Activated CD4-positive, alpha-beta T cell treated with anti-CD3 and anti-CD28 coated beads, Interleukin-2, Interleukin-4, amounts not matched to agents 100 ng/mL and 50 ng/mL, durations not matched to agents 16 hours and 8 hours (primary cell): ENCODE results near the gene BMPR1B.

ENCODE experiments used
- DNase-seq: peaks from one replicate; pipeline ENCODE4 v3.0.0-alpha.2; 2020; ENCODE audit warnings: low spot score

BMPR1B gene

DNA sequence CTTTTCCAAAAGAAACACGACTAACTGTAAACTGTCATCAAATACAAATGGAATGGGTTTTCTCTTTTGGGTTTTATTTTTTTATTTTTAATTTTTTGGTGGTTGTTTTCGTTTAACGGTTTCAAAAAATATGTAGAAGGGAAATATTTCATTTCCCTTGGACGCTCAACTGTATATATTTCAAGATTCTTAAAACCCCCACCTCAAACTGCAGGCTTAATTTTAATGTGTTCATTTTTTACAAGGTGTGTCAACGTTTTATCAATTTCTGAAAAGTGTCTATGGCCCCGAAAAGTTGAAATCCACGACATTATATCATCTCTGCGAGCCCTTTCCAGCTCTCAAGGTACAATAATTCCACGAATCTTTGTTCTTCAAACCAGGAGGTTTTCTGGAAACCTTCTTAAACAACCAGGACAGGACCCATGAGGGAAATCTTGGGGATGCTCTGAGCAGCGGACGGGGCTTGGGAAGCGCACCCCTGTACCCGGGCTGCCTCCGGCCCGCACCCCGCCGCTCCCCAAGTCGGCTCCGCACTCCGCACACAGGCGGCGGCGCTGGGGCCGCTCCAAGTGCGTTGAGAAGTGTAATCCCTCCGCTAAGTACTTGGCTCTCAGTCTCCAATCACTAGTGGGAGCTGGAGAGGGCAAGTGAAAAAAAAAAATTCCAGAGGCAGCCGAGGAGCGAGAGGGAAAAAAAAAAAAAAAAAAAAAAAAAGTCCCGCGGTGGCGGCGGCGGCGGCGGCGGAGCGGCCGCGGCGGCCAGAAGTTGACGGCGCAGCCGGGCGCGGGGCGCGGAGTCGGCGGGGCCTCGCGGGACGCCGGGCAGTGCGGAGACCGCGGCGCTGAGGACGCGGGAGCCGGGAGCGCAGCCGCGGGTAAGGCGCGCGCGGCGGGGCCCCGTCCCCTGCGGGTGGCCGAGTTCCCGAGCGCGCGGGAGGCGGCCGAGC is at the start of gene BMPR1B:
BMPR1B (plus strand) TSS at position 764 of the 949 bp plus-strand sequence. CDS start 346,470 bp downstream, outside the sequence.
- DNase-seq, result no peak

DNA sequence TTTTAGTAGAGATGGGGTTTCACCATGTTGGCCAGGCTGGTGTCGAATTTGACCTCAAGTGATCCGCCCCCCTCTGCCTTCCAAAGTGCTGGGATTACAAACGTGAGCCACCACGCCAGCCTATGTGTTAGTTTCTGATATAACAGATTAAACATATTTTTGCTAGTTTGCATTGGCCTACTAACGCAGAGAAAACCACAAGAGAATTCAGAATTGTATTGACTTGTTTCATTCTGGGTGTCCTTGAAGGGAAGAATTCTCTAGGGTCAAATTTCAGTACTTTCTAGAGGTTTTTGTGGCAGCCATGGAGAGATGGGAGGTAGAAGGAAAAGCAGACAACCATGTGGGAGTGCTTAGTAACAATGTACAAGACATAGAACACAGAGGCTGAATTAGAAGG is 46.1 kb upstream of the BMPR1B start:
- DNase-seq, result no peak

DNA sequence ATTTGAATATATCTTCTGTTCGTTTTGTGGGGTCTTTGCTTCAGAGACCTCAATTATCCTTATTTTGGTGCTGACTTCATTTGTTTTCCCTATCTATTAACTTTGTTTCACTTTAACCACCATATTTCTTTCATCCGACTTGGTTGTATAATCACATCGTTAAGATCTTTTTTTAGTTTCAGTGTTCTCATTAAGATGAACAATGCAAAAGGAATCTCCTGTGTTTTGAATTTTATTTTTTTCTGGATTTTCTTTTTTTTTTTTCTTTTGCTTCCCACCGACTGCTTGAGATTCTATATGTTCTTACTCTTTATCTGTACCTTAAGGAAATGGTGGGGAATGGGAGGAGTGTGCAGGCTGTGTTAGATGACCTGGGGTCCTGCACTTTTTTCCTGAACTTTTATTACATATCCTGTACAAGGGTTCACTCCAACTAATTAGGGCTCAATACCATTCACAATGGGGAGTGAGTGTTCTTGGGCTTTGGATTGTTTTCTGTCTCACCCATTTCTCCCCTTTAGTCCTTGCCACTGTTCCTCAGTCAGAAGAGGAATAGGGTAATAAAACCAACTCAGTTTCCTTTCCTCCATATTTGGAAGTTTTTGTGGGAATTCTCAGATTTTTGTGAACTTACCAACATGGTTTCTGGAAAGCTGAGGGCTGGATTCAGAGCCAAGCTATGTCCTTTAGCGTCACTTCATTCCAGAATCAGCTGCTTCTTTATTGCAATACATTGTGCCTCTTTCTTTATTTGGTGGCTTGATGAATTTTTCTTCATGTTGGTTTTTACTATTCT is 43.2 kb upstream of the BMPR1B start:
- DNase-seq, result no peak

DNA sequence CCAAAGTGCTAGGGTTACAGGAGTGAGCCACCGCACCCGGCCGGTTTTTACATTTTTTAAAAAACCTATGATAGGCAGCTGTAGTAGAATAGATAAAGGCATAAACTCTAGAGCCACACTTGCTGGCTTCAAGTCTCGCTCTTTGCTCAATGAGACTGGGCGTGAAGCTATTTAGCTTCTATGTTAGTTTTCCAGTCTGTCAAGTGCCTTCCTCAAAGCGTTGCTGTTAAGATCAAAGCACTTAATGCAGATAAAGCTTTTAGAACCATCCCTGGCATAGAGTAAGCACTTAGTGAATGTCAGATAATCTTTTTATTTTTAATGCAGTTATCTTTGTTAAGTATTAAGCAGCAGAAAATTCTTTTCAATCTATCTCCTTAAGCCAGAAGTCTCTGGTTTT is 42.0 kb upstream of the BMPR1B start:
- no peak for DNase-seq

DNA sequence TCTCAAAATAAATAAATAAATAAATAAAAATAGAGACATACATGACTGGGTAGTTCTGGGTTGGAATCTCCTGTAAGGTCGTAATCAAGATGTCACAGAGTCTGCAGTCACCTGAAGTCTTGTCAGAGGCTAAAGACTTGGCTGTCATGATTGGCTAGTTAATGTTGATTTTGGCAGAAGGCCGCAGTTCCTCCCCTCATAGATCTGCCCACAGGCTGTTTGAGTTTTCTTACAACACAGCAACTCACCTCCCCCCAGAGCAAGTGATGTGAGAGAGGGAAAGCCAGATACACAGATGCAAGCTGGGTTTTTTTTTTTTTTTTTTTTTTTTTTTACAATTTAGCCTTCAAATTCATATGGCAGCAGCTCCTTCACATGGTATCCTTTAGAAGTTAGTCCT is 36.4 kb upstream of the BMPR1B start:
- DNase-seq, result no peak

DNA sequence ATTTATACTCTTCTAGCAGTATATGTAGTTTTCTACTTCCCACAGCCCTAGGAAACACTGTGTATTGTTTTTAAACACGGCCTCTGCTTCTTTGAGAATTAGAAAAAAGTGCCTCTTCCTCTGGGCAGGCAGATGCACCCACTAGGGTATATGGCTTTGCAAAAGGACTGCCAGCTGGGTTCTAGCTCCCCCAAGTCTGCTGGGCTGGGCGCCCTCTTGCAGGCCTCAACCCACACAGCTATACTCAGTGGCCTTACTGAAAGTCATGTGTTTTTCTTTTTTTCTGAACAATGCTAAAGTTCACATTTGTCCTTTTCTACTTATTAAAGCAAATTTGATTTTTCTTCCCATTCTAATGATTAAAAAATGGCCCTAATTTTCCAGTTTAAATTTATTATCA is 35.5 kb upstream of the BMPR1B start:
- no peak for DNase-seq

DNA sequence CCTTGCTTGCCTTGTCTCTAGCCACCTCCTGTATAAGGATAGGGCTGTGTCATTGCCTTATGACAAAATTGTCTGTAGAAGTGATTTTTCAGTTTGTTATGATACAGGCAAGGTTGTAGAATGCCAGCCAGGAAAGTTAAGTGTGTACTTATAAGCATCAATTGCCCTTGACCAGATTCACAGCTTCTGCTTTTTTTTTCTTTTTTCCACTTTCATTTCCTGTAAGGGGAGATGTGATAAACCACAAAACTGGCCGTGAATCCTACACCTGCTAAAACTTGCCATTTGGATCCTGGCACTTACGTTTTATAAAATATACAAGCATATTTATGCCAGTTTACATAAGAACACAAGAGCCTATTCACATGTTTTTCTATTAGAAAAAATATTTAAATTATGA is 35.0 kb upstream of the BMPR1B start:
- no peak for DNase-seq

DNA sequence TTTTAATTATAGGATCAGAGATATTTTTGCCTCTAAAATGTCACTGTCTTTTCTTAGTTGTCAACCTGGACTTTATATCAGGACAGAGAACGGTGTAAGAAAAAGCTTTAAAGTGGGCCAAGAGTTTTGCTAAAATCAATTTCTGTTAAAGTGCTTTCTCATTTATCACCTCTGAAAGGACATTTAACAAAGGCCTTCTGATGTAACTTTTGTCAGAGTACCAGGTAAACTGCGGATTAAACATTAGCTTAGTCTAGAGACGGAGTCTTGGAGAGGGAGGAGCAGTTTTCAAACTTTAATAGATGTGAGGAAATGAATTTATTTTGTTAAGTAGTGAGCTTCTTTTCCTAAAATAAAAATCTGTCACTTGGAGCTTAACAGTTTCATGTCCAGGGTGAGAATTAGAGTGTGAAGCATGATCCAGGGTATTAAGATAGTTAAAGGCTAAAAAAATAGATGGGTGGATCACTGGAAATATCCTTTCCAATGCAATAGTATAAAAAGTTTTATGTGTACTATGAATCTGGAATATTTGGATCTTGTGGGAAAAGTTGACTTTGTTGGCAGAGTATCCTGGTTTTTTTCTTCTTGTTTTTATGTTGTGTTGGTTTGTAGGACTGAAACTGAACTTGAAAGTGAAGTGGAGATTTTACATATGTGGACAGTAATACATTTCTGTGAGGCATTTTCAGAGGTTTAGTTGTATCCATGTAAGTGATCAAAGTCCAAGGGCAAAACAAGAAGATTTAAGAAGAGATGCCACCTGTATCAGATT is 33.6 kb upstream of the BMPR1B start:
- no peak for DNase-seq

DNA sequence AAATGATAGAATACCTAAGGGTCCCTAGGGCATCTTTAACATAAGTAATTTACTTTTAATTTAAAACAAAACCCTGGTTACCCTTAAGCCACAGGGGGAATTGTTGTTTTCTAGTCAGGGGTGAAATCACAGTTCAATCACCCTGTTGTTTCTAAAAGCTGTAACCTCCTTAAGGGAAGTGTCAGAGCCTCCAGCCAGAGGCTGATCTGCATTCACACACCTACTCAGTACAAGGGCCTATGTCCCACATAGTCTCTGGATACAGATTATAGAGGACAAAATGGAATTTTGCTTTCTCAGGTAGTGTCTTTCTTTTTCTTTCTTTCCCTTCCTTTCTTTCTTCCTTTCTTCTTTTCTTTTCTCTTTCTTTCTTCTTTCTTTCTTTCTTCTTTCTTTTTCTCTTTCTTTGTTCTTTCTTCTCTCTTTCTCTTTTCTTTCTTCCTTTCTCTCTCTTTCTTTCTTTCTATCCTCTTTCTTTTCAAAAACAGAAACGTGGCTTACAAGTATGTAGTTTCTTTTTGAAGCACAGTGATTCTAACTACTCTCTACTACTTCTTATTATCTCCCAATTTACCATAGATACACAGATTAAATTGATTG is 31.1 kb upstream of the BMPR1B start:
- DNase-seq, result no peak

DNA sequence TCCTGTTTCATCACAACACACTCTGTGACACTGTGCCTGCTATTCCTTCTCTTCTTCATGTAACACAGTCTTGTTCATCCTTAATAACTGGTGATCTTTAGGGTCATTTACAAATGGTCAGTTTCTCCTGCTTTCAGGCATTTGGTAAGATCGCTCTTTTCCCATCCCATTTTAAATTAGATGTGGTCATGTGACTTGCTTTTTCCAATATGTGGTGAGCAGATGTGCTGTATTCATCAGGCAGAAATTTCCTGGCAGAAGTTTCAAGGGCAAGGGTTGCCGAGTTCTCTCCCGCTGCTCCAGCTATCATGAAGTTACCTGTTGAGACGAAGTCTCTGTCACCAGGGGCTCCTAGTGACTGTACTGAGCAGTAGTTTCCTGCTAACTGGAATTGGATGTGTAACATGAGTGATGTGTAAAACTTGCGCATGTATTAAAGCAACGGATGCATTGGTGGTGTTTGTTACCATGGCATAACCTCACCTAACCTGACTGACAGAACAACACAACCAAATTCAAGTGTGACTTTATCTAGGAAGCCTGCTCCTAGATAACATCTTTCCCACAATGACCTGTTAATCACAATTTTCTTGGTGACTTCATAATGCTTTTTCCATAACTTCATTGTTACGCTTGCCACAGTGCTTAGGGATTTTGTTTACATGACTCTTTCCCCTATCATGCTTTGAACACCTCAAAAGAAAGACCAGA is 29.5 kb upstream of the BMPR1B start:
- no peak for DNase-seq

DNA sequence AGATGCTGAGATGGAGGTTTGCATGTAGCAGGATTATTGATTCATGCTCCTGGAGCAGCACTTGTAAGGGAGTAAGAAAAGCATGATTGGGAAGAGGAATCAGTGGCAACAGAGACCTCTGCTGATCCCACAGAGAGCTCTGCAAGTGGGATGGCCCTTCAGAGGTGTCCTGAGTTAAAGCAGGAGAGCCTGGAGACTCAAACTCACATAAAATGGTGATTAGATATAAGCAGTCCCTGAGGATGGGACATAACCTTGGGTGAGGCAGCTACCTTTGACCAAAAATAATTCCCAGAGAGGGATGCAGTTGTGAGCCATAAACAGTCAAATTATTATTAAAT is 25.4 kb upstream of the BMPR1B start:
- no peak for DNase-seq

DNA sequence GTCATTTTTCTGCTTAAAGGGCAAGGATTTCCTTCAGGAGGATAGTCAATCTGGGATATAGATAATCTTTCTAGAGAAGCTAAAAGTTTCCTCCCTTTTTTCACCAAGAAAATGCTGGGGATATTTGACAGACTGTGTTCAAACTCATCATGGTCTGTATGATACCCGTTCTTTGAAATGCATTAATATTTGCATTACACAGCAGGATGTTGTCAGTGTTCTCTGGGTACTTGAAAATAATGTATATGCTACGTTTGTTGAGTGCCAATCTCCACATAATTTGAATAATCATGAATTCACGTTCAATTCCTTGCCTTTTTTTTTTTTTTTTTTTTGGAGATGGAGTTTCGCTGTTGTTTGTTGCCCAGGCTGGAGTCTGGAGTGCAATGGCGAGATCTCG is 18.0 kb upstream of the BMPR1B start:
- DNase-seq, result no peak

DNA sequence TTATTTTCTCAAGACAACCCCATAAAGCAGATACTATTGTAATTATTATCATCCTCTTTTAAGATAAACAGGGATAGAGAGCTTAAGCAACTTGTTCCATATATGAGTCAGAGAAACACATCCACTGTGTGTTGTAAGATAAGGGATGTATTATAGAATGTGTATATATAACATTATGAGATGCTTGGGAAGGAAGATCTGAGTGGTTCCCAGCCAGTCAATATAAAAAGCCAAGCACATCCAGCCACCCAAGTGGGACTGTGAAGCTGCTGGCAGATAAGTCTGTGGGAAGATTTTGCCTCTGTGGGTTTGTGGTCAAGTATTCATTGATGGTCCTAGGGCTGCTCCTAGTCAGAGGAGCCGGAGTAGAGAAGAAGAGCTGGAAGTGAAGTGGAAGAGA is 16.5 kb upstream of the BMPR1B start:
- DNase-seq, result no peak

DNA sequence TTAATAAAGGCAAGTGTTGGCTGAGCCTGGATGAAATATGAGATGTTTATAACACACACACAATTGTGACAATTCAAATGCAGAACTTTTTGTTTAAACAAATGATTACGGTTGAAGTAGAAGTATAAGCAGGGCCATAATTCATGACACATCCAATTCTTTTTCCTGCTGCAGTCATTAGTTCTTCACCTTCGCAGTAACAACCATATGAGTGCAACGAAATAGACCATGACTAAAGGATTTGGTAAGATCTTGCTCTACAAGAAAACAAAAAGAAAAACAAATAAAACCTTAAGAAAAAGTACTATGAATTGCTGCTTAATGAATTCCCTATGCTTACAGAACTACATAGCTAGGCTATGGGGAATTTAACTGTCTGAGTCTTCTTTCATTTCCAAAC is 13.9 kb upstream of the BMPR1B start:
- DNase-seq, result no peak

DNA sequence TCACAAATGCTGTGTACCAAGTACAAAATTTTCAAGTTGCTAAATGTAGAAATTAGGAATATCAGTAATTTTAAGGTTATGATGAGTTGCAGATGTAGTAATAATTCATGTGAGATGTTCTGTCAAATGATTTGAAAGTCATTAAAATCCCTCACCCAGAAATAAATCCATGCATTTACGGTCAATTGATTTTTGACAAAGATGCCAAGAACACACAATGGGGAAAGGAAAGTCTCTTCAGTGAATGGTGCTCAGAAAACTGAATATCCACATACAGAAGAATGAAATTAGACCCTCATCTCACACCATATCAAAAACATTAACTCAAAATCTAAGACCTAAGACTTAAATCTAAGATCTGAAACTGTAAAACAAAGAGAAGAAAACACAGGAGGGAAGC is 12.9 kb upstream of the BMPR1B start:
- DNase-seq, result no peak

DNA sequence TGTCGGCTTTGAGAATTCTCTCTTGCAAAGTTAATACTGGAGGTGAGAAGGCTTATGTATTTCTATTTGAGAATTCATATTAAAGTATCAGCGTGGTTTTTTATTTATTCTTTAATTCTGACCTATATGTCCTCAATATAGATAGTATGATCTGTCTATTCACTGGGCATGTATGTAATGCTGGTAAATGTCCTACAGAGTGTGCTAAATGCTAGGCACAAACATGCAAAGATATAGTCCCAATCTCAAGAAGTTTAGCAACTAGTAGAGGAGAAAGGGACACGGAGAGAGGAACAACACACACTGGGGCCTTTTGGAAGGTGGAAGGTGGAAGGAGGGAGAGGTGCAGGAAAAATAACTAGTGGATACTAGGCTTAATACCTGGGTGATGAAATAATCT is 11.0 kb upstream of the BMPR1B start:
- DNase-seq, result no peak

DNA sequence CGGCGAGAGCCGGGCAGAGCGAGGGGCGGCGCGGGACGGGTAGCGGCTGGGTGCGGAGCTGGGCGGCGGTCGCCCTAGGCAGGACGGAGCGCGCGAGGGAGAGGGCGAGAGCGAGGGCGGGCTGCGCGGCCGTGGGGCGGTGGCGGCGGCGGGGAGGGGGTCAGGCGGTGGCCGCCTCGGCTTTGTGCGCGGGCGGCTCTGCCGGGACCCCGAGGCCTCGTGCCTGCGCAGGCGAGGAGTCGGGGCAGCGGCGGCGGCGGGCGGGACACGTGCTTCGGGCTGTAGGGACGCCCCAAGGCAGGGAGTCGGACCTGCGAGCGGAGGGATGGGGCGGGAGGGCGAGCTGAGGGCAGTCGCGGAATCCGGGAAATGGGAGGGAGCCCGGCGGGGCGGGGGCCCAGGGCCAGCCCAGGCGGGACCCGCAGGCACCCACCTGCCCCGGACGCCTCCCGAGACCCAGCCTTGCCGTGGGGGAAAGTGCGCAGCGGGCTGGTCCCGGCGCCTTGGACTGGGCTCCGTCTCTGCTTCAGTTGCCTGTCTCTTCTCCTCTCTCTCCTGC is 465 bp downstream of the BMPR1B start:
- no peak for DNase-seq

DNA sequence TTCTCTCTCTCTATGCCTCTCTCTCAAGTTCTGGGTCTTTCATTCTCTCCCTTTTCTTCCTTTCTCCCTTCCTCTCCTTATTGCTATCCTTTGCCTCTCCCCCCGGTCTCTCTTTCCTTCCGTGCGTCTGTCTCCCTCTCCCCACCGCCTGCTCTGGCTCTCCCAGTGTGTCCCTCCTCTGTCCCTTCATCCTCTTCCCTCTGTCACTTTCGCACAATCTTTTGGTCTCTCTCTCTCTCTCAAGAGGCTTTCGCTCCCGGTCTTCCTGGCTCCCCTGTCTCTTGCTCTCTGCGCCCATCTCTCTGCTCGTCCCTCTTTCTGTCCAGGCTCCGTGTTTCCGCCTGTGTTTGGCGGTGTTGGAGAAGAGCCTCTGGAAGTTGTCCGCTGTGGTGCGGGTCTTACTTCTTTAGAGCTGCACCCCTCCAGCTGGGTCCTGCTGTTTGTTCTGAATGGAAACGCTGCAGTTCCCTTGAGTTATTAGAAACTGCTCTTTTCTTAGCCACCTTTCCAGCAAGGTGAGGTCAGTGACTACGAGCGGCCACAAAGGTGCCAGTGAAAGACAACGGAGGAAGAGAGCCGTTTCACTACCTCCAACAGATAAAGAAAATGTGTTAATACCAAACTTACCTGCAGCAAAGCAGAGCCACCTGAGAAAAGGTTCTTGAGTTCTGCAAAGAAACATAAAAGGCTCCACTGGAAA is 1.1 kb downstream of the BMPR1B start:
- no peak for DNase-seq

DNA sequence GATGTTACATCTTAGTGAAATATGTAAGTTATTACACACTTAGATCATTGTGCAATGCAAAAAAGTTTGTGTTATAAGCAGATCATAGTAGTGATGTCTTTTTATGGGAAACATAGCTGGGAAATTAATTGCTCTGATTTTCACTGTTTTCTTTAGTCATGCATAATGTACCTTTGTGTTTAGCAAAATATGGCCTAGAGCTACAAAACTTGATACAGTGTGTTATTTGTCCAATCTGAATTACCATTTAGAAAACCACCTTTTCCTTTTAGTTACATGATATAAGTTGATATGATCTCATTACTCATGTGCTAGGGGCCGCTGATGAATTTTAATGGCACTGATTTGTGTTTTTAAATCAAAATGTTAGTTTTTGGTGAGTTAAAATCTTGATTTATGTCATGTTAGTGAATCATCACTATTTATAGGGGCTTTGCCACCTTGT is 2.0 kb downstream of the BMPR1B start:
- no peak for DNase-seq

DNA sequence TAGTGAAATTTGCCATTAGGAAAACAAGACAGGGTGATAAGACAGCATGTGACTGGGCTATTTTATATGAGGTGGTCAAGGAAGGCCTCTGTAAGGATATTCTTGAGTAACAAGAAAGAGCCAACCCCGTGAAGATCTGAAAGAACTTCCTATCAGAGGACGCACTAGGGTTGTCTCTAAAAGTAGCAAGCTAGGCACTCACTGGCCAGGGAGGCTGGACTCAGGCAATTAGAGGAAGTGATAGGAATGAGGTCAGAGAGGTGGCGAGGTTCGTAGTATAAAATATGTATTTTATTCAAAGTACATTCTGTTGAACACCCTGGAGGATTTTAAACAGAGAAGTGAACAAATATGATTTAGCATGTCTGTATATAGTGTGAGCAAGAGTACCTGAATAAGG is 4.6 kb downstream of the BMPR1B start:
- DNase-seq, result no peak
